ENCODE data around the gene NDST1.

NDST1 gene

DNA sequence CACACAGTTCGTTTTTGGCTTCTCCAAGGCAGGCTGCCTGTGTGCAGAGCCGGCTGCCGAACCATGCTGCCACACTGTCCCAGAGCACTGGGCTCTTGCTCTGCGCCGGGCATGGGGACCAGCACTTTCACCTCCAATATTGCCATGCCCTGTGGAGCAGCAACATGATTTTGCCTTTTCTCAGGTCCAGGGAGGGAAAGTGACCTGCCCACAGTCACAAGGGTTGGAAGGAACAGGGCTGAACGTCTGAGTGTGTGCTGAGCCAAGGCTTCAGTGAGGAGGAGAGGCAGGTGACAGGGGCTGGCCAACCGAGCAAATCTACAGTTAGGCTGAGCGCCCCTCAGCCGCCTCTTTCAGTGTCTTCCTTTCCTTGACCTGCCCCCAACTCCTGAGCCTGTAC is 98.5 kb downstream of the NDST1 start:
- Histone ChIP-seq H3K27ac (ENCODE audit: low read depth, low read length, poor library complexity, severe bottlenecking) (no peak overlapping the region), H3K4me1 (ENCODE audit: insufficient read depth, low read length, severe bottlenecking) (no peaks in the 10 kb centered on the region), H3K4me3 (ENCODE audit: low read depth, low read length, poor library complexity, severe bottlenecking) (no peak overlapping the region), H3F3A (ENCODE audit: insufficient read depth, low read length) (no peaks in the 10 kb centered on the region), H3K9ac (ENCODE audit: low read length) (no peak overlapping the region), H3K9me3 (ENCODE audit: low read length) (no peaks in the 10 kb centered on the region), H3K36me3 (ENCODE audit: insufficient read depth, low read length) (no peaks in the 10 kb centered on the region), H2AFZ (ENCODE audit: low read length) (no peak overlapping the region), H3K79me2 (ENCODE audit: insufficient read depth, low read length) (no peaks in the 10 kb centered on the region), H3K27me3 (ENCODE audit: insufficient read depth, low read length) (peaks cover 2% of the 10 kb centered on the region; the same call in 1 of the 2 replicates), H4K20me1 (ENCODE audit: insufficient read depth, low read length) (no peaks in the 10 kb centered on the region), H3K4me2 (ENCODE audit: low read length) (no peak overlapping the region), H3K9me2 (ENCODE audit: low read depth, low read length) (no peaks in the 10 kb centered on the region)
- TF ChIP-seq, protein P1, sequence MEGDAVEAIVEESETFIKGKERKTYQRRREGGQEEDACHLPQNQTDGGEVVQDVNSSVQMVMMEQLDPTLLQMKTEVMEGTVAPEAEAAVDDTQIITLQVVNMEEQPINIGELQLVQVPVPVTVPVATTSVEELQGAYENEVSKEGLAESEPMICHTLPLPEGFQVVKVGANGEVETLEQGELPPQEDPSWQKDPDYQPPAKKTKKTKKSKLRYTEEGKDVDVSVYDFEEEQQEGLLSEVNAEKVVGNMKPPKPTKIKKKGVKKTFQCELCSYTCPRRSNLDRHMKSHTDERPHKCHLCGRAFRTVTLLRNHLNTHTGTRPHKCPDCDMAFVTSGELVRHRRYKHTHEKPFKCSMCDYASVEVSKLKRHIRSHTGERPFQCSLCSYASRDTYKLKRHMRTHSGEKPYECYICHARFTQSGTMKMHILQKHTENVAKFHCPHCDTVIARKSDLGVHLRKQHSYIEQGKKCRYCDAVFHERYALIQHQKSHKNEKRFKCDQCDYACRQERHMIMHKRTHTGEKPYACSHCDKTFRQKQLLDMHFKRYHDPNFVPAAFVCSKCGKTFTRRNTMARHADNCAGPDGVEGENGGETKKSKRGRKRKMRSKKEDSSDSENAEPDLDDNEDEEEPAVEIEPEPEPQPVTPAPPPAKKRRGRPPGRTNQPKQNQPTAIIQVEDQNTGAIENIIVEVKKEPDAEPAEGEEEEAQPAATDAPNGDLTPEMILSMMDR (IDR thresholded peaks at IDR 0.05; ENCODE audit: low read length), result no peak
- TF ChIP-seq EZH2 (IDR thresholded peaks at IDR 0.05; ENCODE audit: borderline replicate concordance, low read length), result no peak

DNA sequence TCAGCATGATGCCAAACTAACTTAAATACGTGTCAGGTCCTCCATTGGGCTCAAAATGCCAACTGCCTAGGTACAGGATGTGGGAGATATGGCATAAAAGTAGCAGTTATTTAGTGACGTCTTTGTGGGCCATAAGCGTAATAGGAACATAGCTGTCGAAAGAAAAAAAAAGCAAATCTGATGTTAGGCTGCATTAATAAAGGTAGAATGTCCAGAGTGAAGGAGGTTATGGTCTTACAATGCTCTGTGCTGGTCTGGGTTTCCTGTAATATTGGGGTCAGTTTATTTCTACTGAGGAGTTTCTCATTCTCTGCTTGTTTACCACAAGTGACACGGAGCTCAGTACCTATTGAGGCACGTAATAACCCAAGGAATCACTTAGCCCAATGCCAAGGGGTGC is 99.2 kb downstream of the NDST1 start:
- Histone ChIP-seq H3K4me1 (ENCODE audit: insufficient read depth, low read length, severe bottlenecking) (no peaks in the 10 kb centered on the region), H3F3A (ENCODE audit: insufficient read depth, low read length) (no peaks in the 10 kb centered on the region), H3K27me3 (ENCODE audit: insufficient read depth, low read length) (no peaks in the 10 kb centered on the region), H3K9ac (ENCODE audit: low read length) (no peak overlapping the region), H3K4me2 (ENCODE audit: low read length) (no peak overlapping the region), H3K79me2 (ENCODE audit: insufficient read depth, low read length) (no peaks in the 10 kb centered on the region), H2AFZ (ENCODE audit: low read length) (no peak overlapping the region), H3K9me3 (ENCODE audit: low read length) (no peaks in the 10 kb centered on the region), H3K36me3 (ENCODE audit: insufficient read depth, low read length) (no peaks in the 10 kb centered on the region), H3K9me2 (ENCODE audit: low read depth, low read length) (no peaks in the 10 kb centered on the region), H3K27ac (ENCODE audit: low read depth, low read length, poor library complexity, severe bottlenecking) (no peak overlapping the region), H3K4me3 (ENCODE audit: low read depth, low read length, poor library complexity, severe bottlenecking) (no peak overlapping the region), H4K20me1 (ENCODE audit: insufficient read depth, low read length) (no peaks in the 10 kb centered on the region)
- TF ChIP-seq EZH2 (IDR thresholded peaks at IDR 0.05; ENCODE audit: borderline replicate concordance, low read length), result no peak
- TF ChIP-seq, protein P1 (IDR thresholded peaks at IDR 0.05; ENCODE audit: low read length), result no peak
